Fibroblast of the aortic adventitia (primary cell): Measurements from ENCODE around the gene MXD4. TPM values are rescaled to one million over a fixed set of nuclear protein-coding genes. Genes with fewer than 3 reads are reported as not detected.
"Not testable (repeated sequence)": the region's sequence is repeated elsewhere in the genome, so short reads cannot be mapped to it uniquely, and the experiment has no call there.

ENCODE experiments used
- DNase-seq: peaks from one replicate; pipeline ENCODE4 v3.0.0-alpha.2; 2010; ENCODE audit warnings: low read depth
- H3K4me3 ChIP-seq: 2 replicates; pipeline ENCODE4 v1.5.1; 2011; ENCODE audit warnings: low read depth, mild to moderate bottlenecking, control low read depth, low read length, moderate library complexity
- total RNA-seq: library from RNA; depleted of rRNA; stranded (reverse); fragments of >200 nt; gene quantifications from 2 replicates; pipeline ENCODE4 v1.2.3, GENCODE V29; 2012; ENCODE audit warnings: low replicate concordance
- TF ChIP-seq, protein P1 (sequence below): IDR thresholded peaks from 2 replicates; pipeline ENCODE4 v1.5.1; 2011; ENCODE audit warnings: mild to moderate bottlenecking, low read length, control low read depth, inconsistent platforms; ENCODE audit not compliant: insufficient read depth

The MXD4 gene
- total RNA-seq, 1 donor, result 43.5 TPM

DNA sequence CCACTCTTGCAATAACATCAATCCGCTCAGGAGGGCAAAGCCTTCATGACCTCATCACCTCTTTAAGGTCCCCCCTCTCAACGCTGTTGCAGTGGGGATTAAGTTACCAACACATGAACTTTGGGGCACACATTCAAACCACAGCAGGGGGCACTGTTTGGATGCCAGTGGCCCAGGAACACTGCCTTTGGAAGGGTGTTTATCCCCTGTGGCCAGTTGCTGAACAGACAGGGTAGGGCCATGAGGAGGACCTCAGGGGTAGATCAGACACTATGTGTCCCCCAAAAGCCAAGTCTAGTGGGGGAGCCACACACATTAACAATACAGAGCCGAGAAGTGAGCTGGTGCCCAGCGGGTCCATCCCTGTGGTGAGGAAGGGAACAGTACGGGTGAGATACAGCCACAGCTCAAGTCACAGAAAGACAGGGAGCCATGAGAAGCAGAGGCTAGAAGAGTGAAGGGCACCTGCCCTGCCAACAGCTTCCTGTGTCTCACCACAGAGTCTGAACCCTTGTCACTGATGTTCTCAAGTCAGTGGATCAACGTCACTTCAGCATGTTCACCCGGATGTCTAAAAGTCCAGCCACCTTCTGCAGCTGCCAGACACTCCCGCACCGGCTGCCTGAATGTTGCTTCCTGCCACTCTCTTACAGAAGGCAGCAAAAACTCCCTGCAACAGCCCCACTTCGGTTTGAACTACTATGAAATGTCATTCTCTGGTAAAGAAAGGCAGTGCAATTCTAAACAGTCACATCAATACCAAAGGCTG is 19.9 kb upstream of the MXD4 start:
- no peak for DNase-seq
- TF ChIP-seq, protein P1, sequence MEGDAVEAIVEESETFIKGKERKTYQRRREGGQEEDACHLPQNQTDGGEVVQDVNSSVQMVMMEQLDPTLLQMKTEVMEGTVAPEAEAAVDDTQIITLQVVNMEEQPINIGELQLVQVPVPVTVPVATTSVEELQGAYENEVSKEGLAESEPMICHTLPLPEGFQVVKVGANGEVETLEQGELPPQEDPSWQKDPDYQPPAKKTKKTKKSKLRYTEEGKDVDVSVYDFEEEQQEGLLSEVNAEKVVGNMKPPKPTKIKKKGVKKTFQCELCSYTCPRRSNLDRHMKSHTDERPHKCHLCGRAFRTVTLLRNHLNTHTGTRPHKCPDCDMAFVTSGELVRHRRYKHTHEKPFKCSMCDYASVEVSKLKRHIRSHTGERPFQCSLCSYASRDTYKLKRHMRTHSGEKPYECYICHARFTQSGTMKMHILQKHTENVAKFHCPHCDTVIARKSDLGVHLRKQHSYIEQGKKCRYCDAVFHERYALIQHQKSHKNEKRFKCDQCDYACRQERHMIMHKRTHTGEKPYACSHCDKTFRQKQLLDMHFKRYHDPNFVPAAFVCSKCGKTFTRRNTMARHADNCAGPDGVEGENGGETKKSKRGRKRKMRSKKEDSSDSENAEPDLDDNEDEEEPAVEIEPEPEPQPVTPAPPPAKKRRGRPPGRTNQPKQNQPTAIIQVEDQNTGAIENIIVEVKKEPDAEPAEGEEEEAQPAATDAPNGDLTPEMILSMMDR, result no peak

DNA sequence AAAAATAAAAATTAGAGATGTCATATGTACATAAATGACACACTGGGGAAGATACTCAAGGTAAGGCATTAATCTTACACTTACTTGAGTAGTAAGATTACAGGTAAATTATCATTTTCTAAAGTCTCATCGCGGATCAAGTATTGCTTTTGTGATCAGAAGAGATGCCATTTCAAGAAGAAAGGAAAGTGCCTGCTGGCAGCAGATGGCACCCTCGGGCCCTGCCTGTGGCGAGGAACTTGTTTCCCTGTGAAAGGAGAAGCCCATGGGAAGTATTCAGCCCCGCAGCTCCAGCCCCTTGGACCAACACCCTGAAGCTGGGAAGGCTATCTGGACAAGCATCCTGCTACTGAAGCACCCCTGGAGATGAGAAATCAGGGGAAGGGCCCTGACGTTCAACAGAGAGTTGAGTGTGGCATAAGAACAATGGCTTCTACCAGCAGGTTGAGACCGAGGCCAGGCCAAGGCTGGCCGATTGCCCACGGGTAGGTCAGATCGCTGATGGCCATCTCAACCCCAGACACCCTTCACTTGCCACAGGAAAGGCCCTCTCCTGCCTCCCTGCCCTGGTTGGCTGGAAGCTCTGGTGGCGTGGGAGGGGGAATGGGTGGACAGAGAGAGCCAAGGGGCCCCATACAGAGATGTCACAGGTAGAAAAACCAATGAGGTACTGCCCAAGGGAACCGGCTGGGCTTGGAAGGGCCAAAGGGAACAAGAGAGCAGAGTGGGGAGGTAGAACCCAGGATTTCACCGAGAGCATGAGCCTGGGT is 18.8 kb upstream of the MXD4 start:
- TF ChIP-seq, protein P1, result no peak
- no peak for DNase-seq
- no peak overlapping the region for H3K4me3 ChIP-seq

More for the DNA sequence above, 19.9 kb upstream of the MXD4 start:
- no peak overlapping the region for H3K4me3 ChIP-seq

DNA sequence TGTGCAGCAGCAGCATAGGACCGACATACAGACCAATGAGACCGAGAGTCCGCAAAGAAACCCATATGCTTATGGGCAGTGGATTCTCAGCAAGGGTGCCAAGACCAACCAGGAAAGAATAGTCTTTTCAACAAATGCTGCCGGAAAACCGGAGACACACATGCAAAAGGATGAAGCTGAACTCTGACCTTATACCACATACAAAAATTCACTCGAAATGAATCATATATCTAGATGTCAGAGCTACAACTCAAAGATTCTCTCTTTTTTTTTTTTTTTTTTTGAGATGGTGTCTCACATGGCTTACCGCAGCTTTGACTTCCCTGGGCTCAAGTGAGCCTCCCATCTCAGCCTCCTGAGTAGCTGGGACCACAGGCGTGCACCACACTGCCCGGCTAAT is 16.0 kb upstream of the MXD4 start:
- DNase-seq, result no peak
- TF ChIP-seq, protein P1, result no peak
- no peak overlapping the region for H3K4me3 ChIP-seq

DNA sequence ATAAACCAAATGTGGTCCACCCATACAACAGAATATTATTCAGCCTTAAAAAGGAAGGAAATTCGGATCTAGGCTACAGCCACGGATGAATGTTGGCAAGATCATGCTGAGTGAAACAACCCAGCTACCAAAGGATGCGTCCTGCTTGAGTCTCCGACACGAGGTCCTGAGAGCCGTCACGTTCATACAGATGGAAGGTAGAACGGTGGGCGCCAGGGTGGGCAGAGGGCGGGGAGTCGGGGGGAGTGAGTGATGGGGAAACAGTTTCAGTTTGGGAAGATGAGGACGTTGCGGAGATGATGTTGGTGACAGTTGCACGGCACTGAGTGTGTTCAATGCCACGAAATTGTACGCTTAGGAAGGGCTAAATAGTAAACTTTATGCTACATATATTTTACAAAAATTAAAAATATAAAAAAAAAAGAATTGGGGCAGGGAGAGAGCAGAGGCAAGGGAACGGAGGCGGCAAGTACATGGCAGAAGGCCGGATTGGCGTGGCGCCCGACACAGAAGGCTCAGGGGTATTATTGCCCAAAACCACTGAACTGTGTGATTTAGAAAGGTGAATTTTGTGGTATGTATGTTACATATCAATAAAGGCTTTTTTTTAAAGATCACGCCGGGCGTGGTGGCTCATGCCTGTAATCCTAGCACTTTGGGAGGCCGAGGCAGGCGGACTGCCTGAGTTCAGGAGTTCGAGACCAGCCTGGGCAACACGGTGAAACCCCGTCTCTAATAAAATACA is 14.8 kb upstream of the MXD4 start:
- DNase-seq, result no peak
- no peak overlapping the region for H3K4me3 ChIP-seq
- TF ChIP-seq, protein P1, result no peak

DNA sequence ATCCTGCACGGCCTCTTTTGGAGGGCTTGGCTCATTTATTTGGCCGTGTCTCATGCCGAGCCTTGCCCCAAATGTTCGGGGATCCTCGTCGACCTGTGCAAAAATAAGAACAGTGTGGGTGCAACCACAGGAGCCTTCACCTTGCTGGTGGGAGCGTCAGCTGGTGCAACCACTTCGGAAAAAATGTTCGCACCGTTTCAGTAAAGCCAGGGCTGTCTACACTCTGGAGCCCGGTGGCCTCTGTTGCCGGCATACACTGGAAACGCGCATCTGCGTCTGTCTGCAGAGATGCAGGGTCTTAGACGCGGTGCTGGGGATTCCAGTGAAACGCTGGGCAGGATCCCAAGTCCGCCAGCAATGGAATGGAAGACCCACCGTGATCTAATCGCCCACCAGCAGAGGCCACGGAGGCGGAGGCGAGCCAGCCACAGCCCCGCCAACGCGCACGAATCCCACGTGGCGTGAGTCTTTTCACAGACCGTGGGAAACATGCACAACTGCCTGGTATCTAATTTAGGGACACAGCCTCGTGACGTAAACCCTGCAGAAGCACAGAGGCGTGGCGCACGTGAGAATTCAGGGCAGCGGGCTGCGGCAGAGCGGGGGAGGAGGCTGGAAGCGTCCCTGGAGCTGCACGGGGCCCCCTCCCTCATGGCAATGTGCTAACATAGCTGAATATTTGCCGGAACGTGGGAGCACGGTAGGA is 13.8 kb upstream of the MXD4 start:
- DNase-seq, result no peak
- TF ChIP-seq, protein P1, result no peak
- H3K4me3 ChIP-seq, result no peak overlapping the region

DNA sequence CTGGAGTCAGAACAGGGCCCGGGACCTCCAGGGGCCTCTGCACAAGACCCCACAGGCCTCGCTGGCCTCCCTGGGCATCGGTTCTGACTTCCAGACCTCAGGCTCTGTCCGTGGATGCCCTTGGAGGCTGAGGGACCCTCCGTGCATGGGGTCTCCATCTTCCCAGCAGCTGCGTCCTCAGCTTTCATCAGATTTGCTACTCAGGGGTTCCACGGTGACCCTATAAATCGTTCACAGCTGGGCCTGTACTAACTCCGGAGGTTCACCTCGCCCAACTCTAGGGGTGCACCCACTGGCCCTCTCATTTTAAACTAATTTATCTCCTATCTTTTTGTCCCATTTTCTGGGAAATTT is 13.1 kb upstream of the MXD4 start:
- DNase-seq, H3K4me3 ChIP-seq: not testable (repeated sequence)
